ENCODE results near the gene SIAE.

DNA sequence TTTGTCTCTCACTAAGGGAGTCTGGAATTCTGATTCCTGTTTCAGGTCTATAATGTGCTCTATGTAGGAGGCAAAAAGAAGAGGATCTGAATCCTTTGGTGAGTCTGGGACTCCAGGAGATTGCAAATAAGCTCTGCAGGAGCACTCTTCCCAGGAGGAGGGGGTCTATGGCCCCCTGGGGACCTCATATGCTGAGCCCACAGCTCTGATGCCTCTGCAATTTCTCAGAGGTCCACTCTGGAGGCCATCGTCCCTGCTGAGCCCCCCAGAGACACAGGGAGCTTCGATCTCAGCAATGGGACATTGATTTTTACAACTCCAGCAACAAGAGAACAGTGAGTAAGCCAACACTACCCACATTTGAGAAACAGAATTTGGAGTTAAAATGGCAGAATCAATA lies 46.0 kb upstream of the SIAE start:
- TF ChIP-seq, protein P1, sequence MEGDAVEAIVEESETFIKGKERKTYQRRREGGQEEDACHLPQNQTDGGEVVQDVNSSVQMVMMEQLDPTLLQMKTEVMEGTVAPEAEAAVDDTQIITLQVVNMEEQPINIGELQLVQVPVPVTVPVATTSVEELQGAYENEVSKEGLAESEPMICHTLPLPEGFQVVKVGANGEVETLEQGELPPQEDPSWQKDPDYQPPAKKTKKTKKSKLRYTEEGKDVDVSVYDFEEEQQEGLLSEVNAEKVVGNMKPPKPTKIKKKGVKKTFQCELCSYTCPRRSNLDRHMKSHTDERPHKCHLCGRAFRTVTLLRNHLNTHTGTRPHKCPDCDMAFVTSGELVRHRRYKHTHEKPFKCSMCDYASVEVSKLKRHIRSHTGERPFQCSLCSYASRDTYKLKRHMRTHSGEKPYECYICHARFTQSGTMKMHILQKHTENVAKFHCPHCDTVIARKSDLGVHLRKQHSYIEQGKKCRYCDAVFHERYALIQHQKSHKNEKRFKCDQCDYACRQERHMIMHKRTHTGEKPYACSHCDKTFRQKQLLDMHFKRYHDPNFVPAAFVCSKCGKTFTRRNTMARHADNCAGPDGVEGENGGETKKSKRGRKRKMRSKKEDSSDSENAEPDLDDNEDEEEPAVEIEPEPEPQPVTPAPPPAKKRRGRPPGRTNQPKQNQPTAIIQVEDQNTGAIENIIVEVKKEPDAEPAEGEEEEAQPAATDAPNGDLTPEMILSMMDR (IDR thresholded peaks at IDR 0.05) = no peak
- no peak for TF ChIP-seq POLR2AphosphoS5 (IDR thresholded peaks at IDR 0.05)

Measured in gastroesophageal sphincter (tissue), 3 donors.